GM12878 (cell line): ENCODE results near the gene SLAMF8.

ENCODE experiments used
- CTCF ChIP-seq, 3 experiments: IDR thresholded peaks in 2 of 3; conservative IDR thresholded peaks in 1 of 3; 2 replicates each; pipeline ENCODE4 v1.5.1; 2011; ENCODE audit warnings: low read depth in 3 of 3, low read length in 3 of 3, mild to moderate bottlenecking in 3 of 3, control low read depth in 2 of 3, moderate library complexity in 2 of 3, inconsistent platforms in 1 of 3, mixed read lengths in 1 of 3; ENCODE audit not compliant: control insufficient read depth in 2 of 3, insufficient read depth in 1 of 3; ENCODE audit errors: extremely low read depth in 1 of 3
- SIN3A ChIP-seq: IDR thresholded peaks from 2 replicates; pipeline ENCODE4 v1.6.1; 2012; ENCODE audit warnings: low read depth, low read length, improper control_type of control experiment

- TF ChIP-seq CTCF (IDR thresholded peaks at IDR 0.05 in 2 of 3, conservative IDR thresholded peaks at IDR 0.05 in 1 of 3; ENCODE audit: control insufficient read depth in 2 of 3, extremely low read depth in 1 of 3, insufficient read depth in 1 of 3, low read depth in 3 of 3, low read length in 3 of 3): no peak
- no peak for TF ChIP-seq SIN3A
These were observed 876 bp downstream of the SLAMF8 start for GRCh38 chr1:159827549-159827948.
